C4-2B (cell line): ENCODE data around the gene CGREF1.

Experiments used
- H3K27ac ChIP-seq: fragments of 450-650 bp; 2 replicates; pipeline ENCODE4 v1.5.1; 2017
- CTCF ChIP-seq: fragments of 450-650 bp; conservative IDR thresholded peaks from 2 replicates; pipeline ENCODE4 v1.5.1; 2017; ENCODE audit warnings: mild to moderate bottlenecking
- ZFX ChIP-seq: fragments of 450-650 bp; IDR thresholded peaks from 2 replicates; pipeline ENCODE4 v1.6.1; 2017

The CGREF1 gene

DNA sequence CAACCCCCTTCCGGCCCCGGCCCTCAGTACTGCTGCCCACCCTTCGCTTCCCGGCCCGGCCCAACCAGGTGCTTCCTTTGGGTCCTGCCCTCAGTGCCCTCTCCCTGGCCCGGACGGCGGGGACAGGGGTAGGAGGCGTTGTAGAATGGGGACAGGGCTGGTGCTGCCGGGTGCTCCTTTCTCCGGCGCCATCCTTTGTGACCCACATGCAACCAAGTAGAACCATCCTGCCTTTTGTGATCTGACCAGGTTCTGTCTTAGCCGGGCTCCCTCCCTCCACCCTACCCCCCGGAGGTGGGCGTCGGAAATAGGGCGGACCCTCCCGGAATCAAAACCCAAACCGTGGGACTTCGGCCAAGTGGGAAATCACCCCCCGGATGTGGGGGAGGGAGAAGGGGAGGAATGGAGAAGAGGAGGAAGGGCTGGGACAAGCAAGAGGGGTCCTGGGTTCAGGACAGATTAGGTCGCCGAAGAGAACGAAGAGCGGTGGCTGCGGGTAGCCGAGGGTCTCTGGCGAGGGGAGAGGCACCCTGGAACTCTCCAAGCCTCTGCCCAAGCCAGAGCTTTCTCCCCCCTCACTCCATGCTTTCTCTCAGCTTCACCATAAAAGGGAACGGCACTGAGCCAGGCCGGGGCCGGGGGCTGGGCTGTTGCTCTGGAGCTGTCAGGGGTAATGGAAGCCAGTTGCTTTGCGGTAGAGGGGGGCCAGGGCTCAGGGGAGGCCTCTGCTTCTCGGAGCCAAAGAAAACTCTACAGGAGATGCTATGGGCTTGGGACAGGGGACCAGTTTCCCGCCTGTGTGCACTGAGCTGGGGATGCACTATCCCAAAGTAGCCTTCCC is 46.7 kb downstream of the CGREF1 start:
- peak overlapping the region; percentile 83 for H3K27ac ChIP-seq

GRCh38 chr2:27071277-27071989 is 47.5 kb downstream of the CGREF1 start, which contains the start of gene OST4:
OST4 (minus strand) TSS chr2:27071654.
- peak within 1 kb of the TSS; percentile 83 for H3K27ac ChIP-seq
- TF ChIP-seq CTCF: no peak
- TF ChIP-seq ZFX: 0 out of 2 replicates have a peak, but pooled peaks have one; percentile 19

More for the DNA sequence above, 46.7 kb downstream of the CGREF1 start:
- no peak for TF ChIP-seq CTCF
- TF ChIP-seq ZFX: no peak

- TF ChIP-seq CTCF: no peak
- TF ChIP-seq ZFX: no peak
- peak overlapping the region; percentile 83 for H3K27ac ChIP-seq
Measured at GRCh38 chr2:27070653-27071276, 48.2 kb downstream of the CGREF1 start.

DNA sequence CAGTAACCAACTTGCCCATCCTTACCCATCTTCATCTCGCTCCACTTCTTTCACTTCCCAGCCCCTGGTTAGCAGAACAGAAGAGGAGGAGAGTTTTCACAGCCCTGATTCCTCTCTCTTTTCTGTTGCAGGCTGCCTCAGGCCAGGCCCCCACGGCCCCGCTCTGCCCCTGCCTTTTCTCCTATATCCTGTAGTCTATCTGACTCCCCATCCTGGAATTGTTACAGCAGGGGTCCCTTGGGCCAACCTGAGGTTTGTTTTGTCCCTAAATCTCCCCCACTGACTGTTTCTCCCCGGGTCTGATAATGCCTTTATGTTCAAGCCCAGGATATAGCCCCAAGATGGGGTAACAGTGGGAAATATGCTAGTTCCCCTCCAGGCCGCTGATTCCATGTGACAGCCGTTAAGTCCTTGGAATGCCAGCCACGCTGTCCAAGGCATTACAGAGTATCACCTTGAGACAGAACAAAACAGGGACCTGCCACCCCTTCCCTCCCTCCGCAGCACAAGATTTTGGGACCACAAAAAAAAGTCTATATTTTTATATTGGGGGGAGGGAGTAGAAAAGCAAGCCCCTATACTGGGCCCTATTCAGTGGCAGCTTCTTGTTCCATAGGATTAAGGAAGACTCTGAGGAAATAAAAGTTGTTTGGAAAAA is 48.8 kb downstream of the CGREF1 start:
- H3K27ac ChIP-seq: no peak overlapping the region; the same call in 1 of the 2 replicates

DNA sequence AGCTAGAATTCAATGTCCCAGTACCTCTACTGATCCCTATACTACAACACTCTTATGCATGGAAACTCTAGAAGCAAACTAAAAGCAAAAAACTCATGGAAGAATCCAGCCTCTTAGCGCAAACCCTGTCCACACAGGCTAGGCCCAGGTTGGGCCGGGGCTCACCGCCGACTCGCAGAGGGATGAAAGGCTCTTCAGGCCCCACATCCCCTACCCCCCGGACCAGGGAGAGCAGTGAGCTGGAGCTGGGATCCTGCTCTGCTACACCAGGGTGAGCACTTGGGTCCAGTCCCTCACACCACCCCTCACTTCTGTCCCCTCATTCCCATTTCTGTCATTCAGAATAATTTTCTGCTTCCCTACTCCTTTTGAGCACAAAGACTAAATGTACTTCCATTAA is 49.5 kb downstream of the CGREF1 start:
- H3K27ac ChIP-seq: no peak overlapping the region
- TF ChIP-seq ZFX (no peak), CTCF (no peak)

More for the DNA sequence above, 48.8 kb downstream of the CGREF1 start:
- TF ChIP-seq CTCF (no peak), ZFX (no peak)

DNA sequence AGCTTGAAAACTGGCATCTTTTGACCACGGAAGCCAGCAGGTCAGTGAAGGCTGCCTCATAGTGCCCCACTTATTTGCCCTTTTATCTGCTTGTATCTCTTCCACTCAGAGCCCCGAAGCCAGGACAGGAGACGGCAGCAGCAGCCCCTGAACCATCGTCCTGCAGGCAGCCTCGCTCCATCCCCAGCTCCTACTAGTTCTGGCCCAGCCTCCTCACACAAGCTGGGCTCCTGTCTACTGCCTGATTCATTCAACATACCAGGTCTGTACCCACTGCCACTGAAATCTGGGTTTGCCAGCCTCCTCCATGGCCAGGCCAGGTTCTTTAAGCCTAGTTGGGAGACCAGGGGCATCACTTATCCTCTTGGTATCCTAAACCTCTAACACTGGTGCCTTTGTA is 51.5 kb downstream of the CGREF1 start:
- H3K27ac ChIP-seq: no peak overlapping the region
- TF ChIP-seq ZFX (no peak), CTCF (no peak)
